GM12892 (cell line): ENCODE measurements around the gene CAMK1D.

Source experiments
- POLR2AphosphoS5 ChIP-seq: IDR thresholded peaks from 2 replicates; pipeline ENCODE4 v1.6.1; 2011; ENCODE audit warnings: low read depth, low read length, control low read depth
- TAF1 ChIP-seq: IDR thresholded peaks from 2 replicates; pipeline ENCODE4 v1.6.1; 2011; ENCODE audit warnings: low read depth, mild to moderate bottlenecking, control low read depth, low read length, borderline replicate concordance

DNA sequence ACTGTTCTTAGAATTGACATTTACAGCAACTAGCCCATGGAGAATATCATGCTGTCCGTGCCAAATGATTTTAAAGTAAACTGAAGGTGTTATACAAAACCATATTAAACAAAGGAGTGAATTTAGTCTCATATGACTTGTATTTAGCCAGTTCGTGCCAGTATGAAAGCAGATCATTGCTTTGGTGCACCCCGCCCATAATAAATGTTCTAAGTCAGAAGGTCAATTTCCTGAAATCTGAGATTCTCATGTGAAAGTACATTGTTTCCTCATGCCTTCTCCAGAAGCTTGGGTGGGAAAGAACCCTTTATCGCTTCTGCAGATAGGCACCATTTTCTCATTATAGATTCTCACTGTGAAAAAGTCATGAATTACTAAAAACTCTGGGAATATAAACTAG is 106.4 kb downstream of the CAMK1D start:
- TF ChIP-seq TAF1 (no peak), POLR2AphosphoS5 (no peak)
